Testis (tissue), 2 donors: ENCODE data around the gene AMOT.

ENCODE experiments used
- CTCF ChIP-seq, 3 experiments: fragments of 450-650 bp in 2 of 3; fragments of 200-600 bp in 1 of 3; sonication (generic) in 1 of 3; IDR thresholded peaks; one replicate each; pipeline ENCODE4 v1.5.1; 2016 to 2019; ENCODE audit warnings: antibody characterized with exemption in 3 of 3, mild to moderate bottlenecking in 2 of 3, moderate library complexity in 1 of 3
- POLR2A ChIP-seq: fragments of 450-650 bp; IDR thresholded peaks from one replicate; pipeline ENCODE4 v1.6.1; 2017; ENCODE audit warnings: antibody characterized with exemption, mild to moderate bottlenecking, moderate library complexity

GRCh38 chrX:112768563-112768962, 72.1 kb downstream of the AMOT start:
- TF ChIP-seq CTCF (IDR thresholded peaks at IDR 0.05) = no peak
- TF ChIP-seq POLR2A = no peak
